Endothelial cell of umbilical vein (primary cell): ENCODE results near the gene COL19A1. TPM values are rescaled to one million over a fixed set of nuclear protein-coding genes. Genes with fewer than 3 reads are reported as not detected.

Experiments
- BruUV-seq: library from RNA; stranded (reverse); fragments of 400-500 nt; replicated peaks from 2 replicates; lab custom pipeline; 2021; lab: Mats Ljungman, UMichigan
- CTCF ChIA-PET: fragments of 300-600, 350-600 bp; sonication (Branson Sonifier 250); formaldehyde crosslinking; loops from one replicate; lab custom pipeline; 2021; ENCODE audit warnings: antibody characterized with exemption, inconsistent platforms; lab: Charles Lee
- POLR2A ChIA-PET: fragments of 300-600, 350-600 bp; sonication (Branson Sonifier 250); formaldehyde crosslinking; loops from one replicate; lab custom pipeline; 2021; ENCODE audit warnings: antibody characterized with exemption, inconsistent platforms; lab: Charles Lee
- DNase-seq: peaks from one replicate; pipeline ENCODE4 v3.0.0-alpha.2; 2011; ENCODE audit warnings: low read depth, low spot score
- FAIRE-seq: peaks from 2 replicates; lab custom pipeline; 2011; peaks lifted over from hg19 to GRCh38; lab: Jason Lieb, UNC
- H2AFZ ChIP-seq: 2 replicates; pipeline ENCODE4 v1.6.0; 2012; ENCODE audit warnings: low read depth, low read length, control low read depth, inconsistent platforms
- H3K27ac ChIP-seq: 2 replicates; pipeline ENCODE4 v1.5.1; 2011; ENCODE audit warnings: low read depth, mild to moderate bottlenecking, control low read depth, low read length, moderate library complexity; ENCODE audit not compliant: insufficient read depth
- H3K27me3 ChIP-seq, 2 experiments: 2 replicates each; pipeline versions ENCODE4 v1.6.0 to v1.6.1; 2011; ENCODE audit warnings: low read length in 2 of 2, mixed read lengths in 1 of 2; ENCODE audit not compliant: control insufficient read depth in 2 of 2, insufficient read depth in 2 of 2
- H3K36me3 ChIP-seq, 2 experiments: 2 replicates in 1 of 2; 3 replicates in 1 of 2; pipeline ENCODE4 v1.5.1; 2011; ENCODE audit warnings: low read length in 2 of 2, mild to moderate bottlenecking in 1 of 2, moderate library complexity in 1 of 2; ENCODE audit not compliant: control insufficient read depth in 2 of 2, insufficient read depth in 2 of 2; ENCODE audit errors: extremely low read depth in 1 of 2
- H3K4me1 ChIP-seq: 3 replicates; pipeline ENCODE4 v1.5.1; 2011; ENCODE audit warnings: mild to moderate bottlenecking, low read length; ENCODE audit not compliant: control insufficient read depth, insufficient read depth; ENCODE audit errors: extremely low read depth
- H3K4me2 ChIP-seq: 2 replicates; pipeline ENCODE4 v1.6.1; 2011; ENCODE audit warnings: low read length, control low read depth, mixed read lengths; ENCODE audit not compliant: insufficient read depth
- H3K4me3 ChIP-seq, 3 experiments: fragments of 200-600 bp in 1 of 3; sonication (generic), shearing (Covaris generic) in 1 of 3; replicated peaks in 1 of 3; 2 replicates each; pipeline ENCODE4 v1.5.1; 2011 to 2016; ENCODE audit warnings: control low read depth in 3 of 3, low read length in 3 of 3, mild to moderate bottlenecking in 2 of 3, inconsistent platforms in 1 of 3, low read depth in 1 of 3, moderate library complexity in 1 of 3; ENCODE audit not compliant: insufficient read depth in 1 of 3
- H3K79me2 ChIP-seq: 2 replicates; pipeline ENCODE4 v1.6.0; 2012; ENCODE audit warnings: low read length, inconsistent platforms; ENCODE audit not compliant: control insufficient read depth, insufficient read depth
- H3K9ac ChIP-seq: replicated peaks from 2 replicates; pipeline ENCODE3; 2011; ENCODE audit warnings: low read length, control low read depth; ENCODE audit not compliant: insufficient read depth; ENCODE audit errors: extremely low read depth
- H3K9me1 ChIP-seq: replicated peaks from 3 replicates; pipeline ENCODE4 v1.6.0; 2011; ENCODE audit warnings: mild to moderate bottlenecking, low read length; ENCODE audit not compliant: control insufficient read depth, insufficient read depth; ENCODE audit errors: extremely low read depth
- H3K9me3 ChIP-seq: replicated peaks from 2 replicates; pipeline ENCODE4 v1.5.1; 2012; ENCODE audit warnings: low read length, inconsistent platforms; ENCODE audit not compliant: control insufficient read depth, insufficient read depth
- H4K20me1 ChIP-seq: replicated peaks from 2 replicates; pipeline ENCODE3; 2011; ENCODE audit warnings: mild to moderate bottlenecking, low read length; ENCODE audit not compliant: control insufficient read depth, insufficient read depth; ENCODE audit errors: extremely low read depth
- EZH2 ChIP-seq: IDR thresholded peaks from 2 replicates; pipeline ENCODE4 v1.6.1; 2012; ENCODE audit warnings: borderline replicate concordance, low read depth, mild to moderate bottlenecking, moderate library complexity, low read length, inconsistent platforms; ENCODE audit not compliant: severe bottlenecking
- FOS ChIP-seq: IDR thresholded peaks from 2 replicates; pipeline ENCODE4 v1.6.1; 2011; ENCODE audit warnings: mild to moderate bottlenecking, low read length, moderate library complexity, borderline replicate concordance; ENCODE audit not compliant: insufficient read depth
- GATA2 ChIP-seq: IDR thresholded peaks from 2 replicates; pipeline ENCODE4 v1.7.0; 2011; ENCODE audit warnings: low read depth, mild to moderate bottlenecking, moderate library complexity, mixed read lengths, low read length; ENCODE audit not compliant: insufficient read length, insufficient read depth
- JUN ChIP-seq: IDR thresholded peaks from 2 replicates; pipeline ENCODE4 v1.6.1; 2011; ENCODE audit warnings: borderline replicate concordance, low read depth; ENCODE audit not compliant: insufficient read length, insufficient read depth
- MYC ChIP-seq: IDR thresholded peaks from one replicate; pipeline ENCODE4 v1.6.1; 2011; ENCODE audit warnings: mild to moderate bottlenecking, low read depth, low read length
- POLR2A ChIP-seq: IDR thresholded peaks from 2 replicates; pipeline ENCODE4 v1.6.1; 2012; ENCODE audit warnings: low read depth, mild to moderate bottlenecking, control low read depth, low read length
- POLR2AphosphoS5 ChIP-seq: IDR thresholded peaks from 2 replicates; pipeline ENCODE4 v1.6.1; 2012; ENCODE audit warnings: low read depth, mild to moderate bottlenecking, control low read depth, low read length, moderate library complexity; ENCODE audit not compliant: insufficient read depth
- dilution Hi-C: fragments of 300-500 bp; cut with MboI; formaldehyde crosslinking; loops from one replicate; pipeline ENCODE4 v1.15.0; 2019; ENCODE audit warnings: low sequenced_read_pairs; ENCODE audit not compliant: extremely low pct_ligation_motif_present
- intact Hi-C: fragments of 100-400 bp; cut with micrococcal nuclease; formaldehyde crosslinking; loops from one replicate; pipeline ENCODE4 v1.10.0; 2022
- polyA plus RNA-seq, 4 experiments: library from polyadenylated mRNA; depleted of rRNA in 3 of 4; stranded (reverse) in 3 of 4; unstranded in 1 of 4; fragments of >200 nt; gene quantifications; 2 replicates each; pipeline versions ENCODE4 v1.2.1 to v1.2.3, GENCODE V29; 2011 to 2012; ENCODE audit warnings: missing spikeins in 1 of 4
- total RNA-seq: library from RNA; stranded (reverse); gene quantifications from 2 replicates; pipeline ENCODE4 v1.2.3, GENCODE V29; 2021
- TF ChIP-seq, protein P1 (sequence below): IDR thresholded peaks from 2 replicates; pipeline ENCODE4 v1.6.1; 2011; ENCODE audit not compliant: insufficient read depth, insufficient read length
- TF ChIP-seq, protein P2 (sequence below), 2 donors: IDR thresholded peaks; 1 replicate in 1 of 2; 2 replicates in 1 of 2; pipeline ENCODE4 v1.5.1; 2011; ENCODE audit warnings: low read length in 2 of 2, mild to moderate bottlenecking in 2 of 2, moderate library complexity in 2 of 2, control low read depth in 1 of 2, inconsistent platforms in 1 of 2, low read depth in 1 of 2; ENCODE audit not compliant: insufficient read depth in 1 of 2; ENCODE audit errors: extremely low read depth in 1 of 2

Gene COL19A1
- total and polyA plus RNA-seq, 2 donors (not counting 3 experiments of a cell fraction or from before 2014, with no cell fraction given): not detected

DNA sequence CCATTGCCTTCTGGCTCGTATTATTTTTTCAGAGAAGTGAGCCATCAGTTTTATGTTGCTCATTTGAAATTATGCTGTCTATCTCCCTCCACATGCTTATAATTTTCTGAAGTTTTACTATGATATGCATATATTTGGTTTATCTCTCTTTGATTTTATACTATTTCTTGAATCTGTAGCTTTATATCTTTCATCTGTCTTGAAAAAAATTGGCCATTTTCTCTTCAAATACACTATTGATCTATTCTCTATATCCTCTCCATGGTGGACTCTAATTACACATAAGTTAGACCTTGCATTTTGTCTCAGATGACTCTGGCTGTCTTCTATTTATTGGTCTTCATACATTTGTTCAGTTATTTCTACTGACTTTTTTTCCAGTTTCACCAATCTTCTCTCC, 13.7 kb upstream of the COL19A1 start:
- no peak overlapping the region for H3K9ac ChIP-seq
- BruUV-seq: no TSS peak
- CTCF ChIA-PET: no interaction called here
- DNase-seq (no peak), FAIRE-seq (no peak)
- H3K79me2 ChIP-seq: no peaks in the 10 kb centered on the region
- no peaks in the 10 kb centered on the region for H3K4me1 ChIP-seq
- no peak overlapping the region for H3K4me2 ChIP-seq
- H3K27ac ChIP-seq: no peak overlapping the region
- H3K9me3 ChIP-seq: no peaks in the 10 kb centered on the region
- no peaks in the 10 kb centered on the region for H3K9me1 ChIP-seq
- POLR2A ChIA-PET: no interaction called here
- no peaks in the 10 kb centered on the region for H3K36me3 ChIP-seq
- intact Hi-C loops: no loop called here
- no peak for TF ChIP-seq EZH2
- TF ChIP-seq, protein P1, sequence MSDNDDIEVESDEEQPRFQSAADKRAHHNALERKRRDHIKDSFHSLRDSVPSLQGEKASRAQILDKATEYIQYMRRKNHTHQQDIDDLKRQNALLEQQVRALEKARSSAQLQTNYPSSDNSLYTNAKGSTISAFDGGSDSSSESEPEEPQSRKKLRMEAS: no peak
- no peak for TF ChIP-seq FOS
- no peak for TF ChIP-seq JUN
- TF ChIP-seq MYC: no peak
- TF ChIP-seq GATA2: no peak
- no peak for TF ChIP-seq POLR2A
- TF ChIP-seq, protein P2, sequence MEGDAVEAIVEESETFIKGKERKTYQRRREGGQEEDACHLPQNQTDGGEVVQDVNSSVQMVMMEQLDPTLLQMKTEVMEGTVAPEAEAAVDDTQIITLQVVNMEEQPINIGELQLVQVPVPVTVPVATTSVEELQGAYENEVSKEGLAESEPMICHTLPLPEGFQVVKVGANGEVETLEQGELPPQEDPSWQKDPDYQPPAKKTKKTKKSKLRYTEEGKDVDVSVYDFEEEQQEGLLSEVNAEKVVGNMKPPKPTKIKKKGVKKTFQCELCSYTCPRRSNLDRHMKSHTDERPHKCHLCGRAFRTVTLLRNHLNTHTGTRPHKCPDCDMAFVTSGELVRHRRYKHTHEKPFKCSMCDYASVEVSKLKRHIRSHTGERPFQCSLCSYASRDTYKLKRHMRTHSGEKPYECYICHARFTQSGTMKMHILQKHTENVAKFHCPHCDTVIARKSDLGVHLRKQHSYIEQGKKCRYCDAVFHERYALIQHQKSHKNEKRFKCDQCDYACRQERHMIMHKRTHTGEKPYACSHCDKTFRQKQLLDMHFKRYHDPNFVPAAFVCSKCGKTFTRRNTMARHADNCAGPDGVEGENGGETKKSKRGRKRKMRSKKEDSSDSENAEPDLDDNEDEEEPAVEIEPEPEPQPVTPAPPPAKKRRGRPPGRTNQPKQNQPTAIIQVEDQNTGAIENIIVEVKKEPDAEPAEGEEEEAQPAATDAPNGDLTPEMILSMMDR (IDR thresholded peaks at IDR 0.05; ENCODE audit: extremely low read depth in 1 of 2, insufficient read depth in 1 of 2, low read depth in 1 of 2, low read length in 2 of 2): no peak
- TF ChIP-seq POLR2AphosphoS5: no peak
- no peak overlapping the region for H3K4me3 ChIP-seq
- dilution Hi-C loops: no loop called here
- H3K27me3 ChIP-seq: no peaks in the 10 kb centered on the region
- H2AFZ ChIP-seq: no peak overlapping the region
- no peaks in the 10 kb centered on the region for H4K20me1 ChIP-seq
